IPS DF 4.7 (cell line): ENCODE data around the gene LRP4.
"Not testable (repeated sequence)": the region's sequence is repeated elsewhere in the genome, so short reads cannot be mapped to it uniquely, and the experiment has no call there.

Experiments used
- DNase-seq: peaks from one replicate; pipeline ENCODE4 v3.0.0-alpha.2; 2013; ENCODE audit warnings: low spot score; ENCODE audit errors: extremely low read depth

The LRP4 gene

GRCh38 chr11:46927928-46928327, 9.6 kb upstream of the LRP4 start:
- not testable (repeated sequence) for DNase-seq

GRCh38 chr11:46920755-46921154, 2.4 kb upstream of the LRP4 start:
- no peak for DNase-seq

- no peak for DNase-seq
These were observed 601 bp upstream of the LRP4 start for GRCh38 chr11:46918788-46919513.

GRCh38 chr11:46917762-46918082, 628 bp downstream of the LRP4 start:
- DNase-seq: no peak

GRCh38 chr11:46917109-46917761, 1.1 kb downstream of the LRP4 start:
- DNase-seq: no peak

GRCh38 chr11:46916286-46917108, 1.9 kb downstream of the LRP4 start:
- DNase-seq: no peak

GRCh38 chr11:46914910-46915309, 3.4 kb downstream of the LRP4 start:
- DNase-seq: no peak

- no peak for DNase-seq
These were observed 4.0 kb downstream of the LRP4 start for GRCh38 chr11:46914363-46914762.

GRCh38 chr11:46913484-46913883, 4.9 kb downstream of the LRP4 start:
- no peak for DNase-seq

- DNase-seq: no peak
These were observed 5.7 kb downstream of the LRP4 start for GRCh38 chr11:46912526-46913150.

- DNase-seq: no peak
These were observed 10.7 kb downstream of the LRP4 start for GRCh38 chr11:46907606-46908005.

- no peak for DNase-seq
These were observed 11.7 kb downstream of the LRP4 start for GRCh38 chr11:46906609-46907041.

GRCh38 chr11:46905806-46906205, 12.5 kb downstream of the LRP4 start:
- DNase-seq: no peak

- DNase-seq: no peak
These were observed 14.5 kb downstream of the LRP4 start for GRCh38 chr11:46903846-46904245.

GRCh38 chr11:46902694-46903093, 15.7 kb downstream of the LRP4 start:
- no peak for DNase-seq

GRCh38 chr11:46901156-46901555, 17.2 kb downstream of the LRP4 start:
- DNase-seq: no peak

- DNase-seq: no peak
These were observed 18.1 kb downstream of the LRP4 start for GRCh38 chr11:46900091-46900746.

GRCh38 chr11:46899501-46900025, 18.8 kb downstream of the LRP4 start:
- no peak for DNase-seq

GRCh38 chr11:46898396-46899095, 19.8 kb downstream of the LRP4 start:
- no peak for DNase-seq

GRCh38 chr11:46896719-46897406, 21.5 kb downstream of the LRP4 start:
- DNase-seq: no peak
